Measurements from ENCODE around the gene PSMG2.

DNA sequence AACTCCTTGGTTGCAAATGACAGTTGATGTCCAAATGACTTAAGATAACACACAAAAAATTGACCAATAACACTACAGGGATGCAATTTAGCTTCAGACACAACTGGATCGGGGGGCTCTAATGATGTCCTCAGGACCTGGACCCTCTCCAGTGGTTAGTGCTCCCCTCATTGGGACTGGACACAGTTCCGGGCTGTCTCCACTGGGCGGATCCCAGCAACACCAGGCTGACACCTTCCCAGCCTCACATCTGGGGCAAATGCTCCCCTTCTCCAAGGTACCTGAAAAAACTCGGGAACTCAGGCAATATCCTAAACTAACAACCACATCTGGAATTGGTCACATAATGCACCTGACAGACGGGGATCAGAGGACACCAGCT, 48.7 kb downstream of the PSMG2 start:
- TF ChIP-seq EZH2phosphoT487 (IDR thresholded peaks at IDR 0.05), result no peak
- TF ChIP-seq, protein P1, sequence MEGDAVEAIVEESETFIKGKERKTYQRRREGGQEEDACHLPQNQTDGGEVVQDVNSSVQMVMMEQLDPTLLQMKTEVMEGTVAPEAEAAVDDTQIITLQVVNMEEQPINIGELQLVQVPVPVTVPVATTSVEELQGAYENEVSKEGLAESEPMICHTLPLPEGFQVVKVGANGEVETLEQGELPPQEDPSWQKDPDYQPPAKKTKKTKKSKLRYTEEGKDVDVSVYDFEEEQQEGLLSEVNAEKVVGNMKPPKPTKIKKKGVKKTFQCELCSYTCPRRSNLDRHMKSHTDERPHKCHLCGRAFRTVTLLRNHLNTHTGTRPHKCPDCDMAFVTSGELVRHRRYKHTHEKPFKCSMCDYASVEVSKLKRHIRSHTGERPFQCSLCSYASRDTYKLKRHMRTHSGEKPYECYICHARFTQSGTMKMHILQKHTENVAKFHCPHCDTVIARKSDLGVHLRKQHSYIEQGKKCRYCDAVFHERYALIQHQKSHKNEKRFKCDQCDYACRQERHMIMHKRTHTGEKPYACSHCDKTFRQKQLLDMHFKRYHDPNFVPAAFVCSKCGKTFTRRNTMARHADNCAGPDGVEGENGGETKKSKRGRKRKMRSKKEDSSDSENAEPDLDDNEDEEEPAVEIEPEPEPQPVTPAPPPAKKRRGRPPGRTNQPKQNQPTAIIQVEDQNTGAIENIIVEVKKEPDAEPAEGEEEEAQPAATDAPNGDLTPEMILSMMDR (IDR thresholded peaks at IDR 0.05), result no peak

Measured in neural progenitor cell (in vitro differentiated cells).